Liver (tissue), 9 donors: ENCODE results near the gene EZR. TPM values are rescaled to one million over a fixed set of nuclear protein-coding genes. Genes with fewer than 3 reads are reported as not detected.
"Not testable (repeated sequence)": the region's sequence is repeated elsewhere in the genome, so short reads cannot be mapped to it uniquely, and the experiment has no call there.

ENCODE experiments used
- DNase-seq: peaks from one replicate; pipeline ENCODE4 v3.0.0-alpha.2; 2017; ENCODE audit warnings: low spot score
- H3K27ac ChIP-seq, 2 donors: one replicate each; pipeline ENCODE4 v1.7.0; 2013; ENCODE audit warnings: inconsistent platforms in 2 of 2, low read length in 2 of 2, control low read depth in 1 of 2, low read depth in 1 of 2, mild to moderate bottlenecking in 1 of 2
- H3K27me3 ChIP-seq, 4 donors: one replicate each; pipeline versions ENCODE4 v1.6.1 to v1.7.0; 2013; ENCODE audit warnings: low read length in 3 of 4, inconsistent platforms in 1 of 4, mild to moderate bottlenecking in 1 of 4, moderate library complexity in 1 of 4; ENCODE audit not compliant: control insufficient read depth in 4 of 4, insufficient read depth in 4 of 4
- H3K36me3 ChIP-seq, 4 donors: one replicate each; pipeline versions ENCODE4 v1.6.1 to v1.7.0; 2013; ENCODE audit warnings: low read length in 3 of 4, mild to moderate bottlenecking in 3 of 4, low read depth in 1 of 4, moderate library complexity in 1 of 4; ENCODE audit not compliant: control insufficient read depth in 4 of 4, insufficient read depth in 3 of 4
- H3K4me1 ChIP-seq, 4 donors: one replicate each; pipeline versions ENCODE4 v1.6.1 to v1.7.0; 2013; ENCODE audit warnings: low read length in 3 of 4, mild to moderate bottlenecking in 3 of 4, moderate library complexity in 1 of 4; ENCODE audit not compliant: control insufficient read depth in 4 of 4, insufficient read depth in 4 of 4
- H3K4me3 ChIP-seq, 3 donors: one replicate each; pipeline versions ENCODE4 v1.6.1 to v1.7.0; 2013; ENCODE audit warnings: low read length in 3 of 3, control low read depth in 1 of 3, low read depth in 1 of 3, mild to moderate bottlenecking in 1 of 3
- H3K9ac ChIP-seq, 2 donors: one replicate each; pipeline ENCODE4 v1.7.0; 2013; ENCODE audit warnings: low read length in 2 of 2, mild to moderate bottlenecking in 2 of 2, moderate library complexity in 2 of 2, control low read depth in 1 of 2, low read depth in 1 of 2
- H3K9me3 ChIP-seq, 4 donors: one replicate each; pipeline versions ENCODE4 v1.6.1 to v1.7.0; 2013; ENCODE audit warnings: low read length in 3 of 4; ENCODE audit not compliant: control insufficient read depth in 4 of 4
- ATF3 ChIP-seq: IDR thresholded peaks from 2 replicates; pipeline ENCODE4 v1.6.1; 2016; ENCODE audit warnings: antibody characterized with exemption
- CTCF ChIP-seq: fragments of 150-350 bp; IDR thresholded peaks from 2 replicates; pipeline ENCODE4 v1.5.1; 2017; ENCODE audit warnings: improper control_type of control experiment, low read depth, low read length; ENCODE audit not compliant: missing input control
- EGR1 ChIP-seq, 2 donors: IDR thresholded peaks; 2 replicates each; pipeline ENCODE4 v1.6.1; 2016 to 2018; ENCODE audit warnings: antibody characterized with exemption in 2 of 2, low read depth in 2 of 2
- FOXA1 ChIP-seq: IDR thresholded peaks from 2 replicates; pipeline ENCODE4 v1.6.1; 2016; ENCODE audit warnings: antibody characterized with exemption
- FOXA2 ChIP-seq: IDR thresholded peaks from 2 replicates; pipeline ENCODE4 v1.6.1; 2016; ENCODE audit warnings: antibody characterized with exemption
- GABPA ChIP-seq, 2 donors: IDR thresholded peaks in 1 of 2; conservative IDR thresholded peaks in 1 of 2; 2 replicates each; pipeline ENCODE4 v1.6.1; 2016; ENCODE audit warnings: antibody characterized with exemption in 2 of 2, mild to moderate bottlenecking in 1 of 2, moderate library complexity in 1 of 2
- HNF4A ChIP-seq, 2 donors: conservative IDR thresholded peaks; 2 replicates each; pipeline ENCODE4 v1.6.1; 2016; ENCODE audit warnings: antibody characterized with exemption in 2 of 2, mild to moderate bottlenecking in 2 of 2
- HNF4G ChIP-seq: IDR thresholded peaks from 2 replicates; pipeline ENCODE4 v1.6.1; 2016; ENCODE audit warnings: antibody characterized with exemption
- JUND ChIP-seq, 2 donors: IDR thresholded peaks; 2 replicates each; pipeline ENCODE4 v1.6.1; 2016; ENCODE audit warnings: antibody characterized with exemption in 2 of 2
- NR2F2 ChIP-seq: IDR thresholded peaks from 2 replicates; pipeline ENCODE4 v1.6.1; 2016; ENCODE audit warnings: antibody characterized with exemption
- RAD21 ChIP-seq, 2 donors: IDR thresholded peaks; 2 replicates each; pipeline ENCODE4 v1.6.1; 2016; ENCODE audit warnings: antibody characterized with exemption in 2 of 2, mild to moderate bottlenecking in 2 of 2
- REST ChIP-seq: IDR thresholded peaks from 2 replicates; pipeline ENCODE4 v1.6.1; 2016; ENCODE audit warnings: antibody characterized with exemption, mild to moderate bottlenecking
- RXRA ChIP-seq, 2 donors: IDR thresholded peaks; 2 replicates each; pipeline ENCODE4 v1.6.1; 2017 to 2018; ENCODE audit warnings: antibody characterized with exemption in 2 of 2, mild to moderate bottlenecking in 1 of 2
- SP1 ChIP-seq: IDR thresholded peaks from 2 replicates; pipeline ENCODE4 v1.6.1; 2018; ENCODE audit warnings: antibody characterized with exemption, mild to moderate bottlenecking
- TAF1 ChIP-seq: conservative IDR thresholded peaks from 2 replicates; pipeline ENCODE4 v1.6.1; 2016; ENCODE audit warnings: antibody characterized with exemption, mild to moderate bottlenecking
- YY1 ChIP-seq: IDR thresholded peaks from 2 replicates; pipeline ENCODE4 v1.6.1; 2016; ENCODE audit warnings: antibody characterized with exemption, mild to moderate bottlenecking
- ZBTB33 ChIP-seq: IDR thresholded peaks from 2 replicates; pipeline ENCODE4 v1.6.1; 2016; ENCODE audit warnings: antibody characterized with exemption
- WGBS: extraction: QIAGEN DNeasy Blood & Tissue Kit; methylation state at CpG from one replicate; pipeline ENCODE4 v1.1.7; 2013; 5-methylcytosine and 5-hydroxymethylcytosine counted together
- polyA plus RNA-seq, 2 donors: library from polyadenylated mRNA; stranded (reverse) in 1 of 2; unstranded in 1 of 2; fragments of 200-250 nt in 1 of 2; fragments of >200 nt in 1 of 2; fragmentation: Nextera tagmentation in 1 of 2; extraction: Ambion mirVana in 1 of 2; gene quantifications; one replicate each; pipeline versions ENCODE4 v1.2.1 to v1.2.3, GENCODE V29; 2013 to 2015
- total RNA-seq, 2 donors: library from RNA; depleted of rRNA; stranded (reverse); fragments of >200 nt; gene quantifications; one replicate each; pipeline ENCODE4 v1.2.3, GENCODE V29; 2014
- TF ChIP-seq, protein P1 (sequence below): IDR thresholded peaks from 2 replicates; pipeline ENCODE4 v1.6.1; 2016; ENCODE audit warnings: antibody characterized with exemption
- donor health status: healthy.
- donor health status: healthy.
- donor health status: healthy.
- donor health status: healthy.
- donor health status: healthy.

EZR gene
- total and polyA plus RNA-seq, 4 donors = 22.0 to 35.4 (median 25.4) TPM

GRCh38 chr6:158834675-158835385, 15.7 kb upstream of the EZR start:
- Histone ChIP-seq H3K27me3 (no peaks in the 10 kb centered on the region), H3K9ac (no peak overlapping the region), H3K36me3 (no peaks in the 10 kb centered on the region), H3K4me3 (no peak overlapping the region), H3K27ac (no peak overlapping the region), H3K4me1 (peaks cover 0 to 9% (median 1%) of the 10 kb centered on the region in 4 donors), H3K9me3 (no peaks in the 10 kb centered on the region)
- WGBS = 92% methylated on average over 9 of the region's 9 CpGs
- TF ChIP-seq ZBTB33 (no peak), EGR1 (IDR thresholded peaks at IDR 0.05; ENCODE audit: low read depth in 2 of 2) (no peak), SP1 (no peak), CTCF (no peak), ATF3 (no peak), HNF4G (no peak), NR2F2 (no peak), TAF1 (no peak), REST (no peak), RXRA (IDR thresholded peaks at IDR 0.05) (no peak), RAD21 (IDR thresholded peaks at IDR 0.05) (no peak), FOXA1 (no peak), HNF4A (conservative IDR thresholded peaks at IDR 0.05) (no peak), FOXA2 (no peak), JUND (IDR thresholded peaks at IDR 0.05) (no peak), YY1 (no peak), GABPA (IDR thresholded peaks at IDR 0.05 in 1 of 2, conservative IDR thresholded peaks at IDR 0.05 in 1 of 2) (no peak)
- TF ChIP-seq, protein P1, sequence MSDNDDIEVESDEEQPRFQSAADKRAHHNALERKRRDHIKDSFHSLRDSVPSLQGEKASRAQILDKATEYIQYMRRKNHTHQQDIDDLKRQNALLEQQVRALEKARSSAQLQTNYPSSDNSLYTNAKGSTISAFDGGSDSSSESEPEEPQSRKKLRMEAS = no peak
- DNase-seq = no peak

- not testable (repeated sequence) for H3K9ac ChIP-seq, H3K4me3 ChIP-seq, DNase-seq, H3K27ac ChIP-seq, H3K9me3 ChIP-seq, H3K27me3 ChIP-seq, H3K36me3 ChIP-seq
- WGBS = 94% methylated on average over 9 of the region's 9 CpGs
- H3K4me1 ChIP-seq = peaks cover 0 to 14% (median 1%) of the 10 kb centered on the region in 4 donors
Measured at GRCh38 chr6:158832807-158833206, 13.6 kb upstream of the EZR start.
